Measurements from ENCODE around the gene SLC2A11.

GRCh38 chr22:23846081-23846469 is 11.6 kb upstream of the SLC2A11 start:
- TF ChIP-seq CTCF (IDR thresholded peaks at IDR 0.05 in 2 of 3, conservative IDR thresholded peaks at IDR 0.05 in 1 of 3; ENCODE audit: insufficient read depth in 2 of 3, low read depth in 1 of 3, low read length in 3 of 3) (no peak), ZNF217 (CRISPR knock-in tag; IDR thresholded peaks at IDR 0.05) (no peak), ZBTB11 (CRISPR knock-in tag; IDR thresholded peaks at IDR 0.05) (no peak), JUNB (CRISPR knock-in tag; conservative IDR thresholded peaks at IDR 0.05) (no peak), CCAR2 (IDR thresholded peaks at IDR 0.05; ENCODE audit: low read depth, low read length) (no peak), ASH1L (IDR thresholded peaks at IDR 0.05; ENCODE audit: borderline replicate concordance, low read depth, partially characterized antibody) (no peak), EP300 (IDR thresholded peaks at IDR 0.05; ENCODE audit: low read length) (no peak), CBX2 (IDR thresholded peaks at IDR 0.05; ENCODE audit: insufficient read depth, low read length, poor library complexity, severe bottlenecking) (no peak), KAT8 (IDR thresholded peaks at IDR 0.05; ENCODE audit: low read depth) (no peak), ZNF395 (CRISPR knock-in tag; IDR thresholded peaks at IDR 0.05) (no peak), FOXP1 (CRISPR knock-in tag; IDR thresholded peaks at IDR 0.05) (no peak), AFF1 (IDR thresholded peaks at IDR 0.05; ENCODE audit: low read depth in 1 of 2, partially characterized antibody in 2 of 2) (no peak)
